ENCODE data around the gene CPNE5.

The CPNE5 gene

GRCh38 chr6:36715469-36715868, 123.8 kb downstream of the CPNE5 start:
- H3K4me3 ChIP-seq (replicated peaks; ENCODE audit: insufficient read depth, low read length) = no peak overlapping the region
- TF ChIP-seq REST (IDR thresholded peaks at IDR 0.05; ENCODE audit: insufficient replicate concordance, low read depth) (no peak), GABPA (IDR thresholded peaks at IDR 0.05; ENCODE audit: low read depth) (no peak), POLR2AphosphoS5 (IDR thresholded peaks at IDR 0.05; ENCODE audit: low read depth) (no peak), SPI1 (IDR thresholded peaks at IDR 0.05; ENCODE audit: borderline replicate concordance, low read depth) (no peak)
- TF ChIP-seq, protein P1, sequence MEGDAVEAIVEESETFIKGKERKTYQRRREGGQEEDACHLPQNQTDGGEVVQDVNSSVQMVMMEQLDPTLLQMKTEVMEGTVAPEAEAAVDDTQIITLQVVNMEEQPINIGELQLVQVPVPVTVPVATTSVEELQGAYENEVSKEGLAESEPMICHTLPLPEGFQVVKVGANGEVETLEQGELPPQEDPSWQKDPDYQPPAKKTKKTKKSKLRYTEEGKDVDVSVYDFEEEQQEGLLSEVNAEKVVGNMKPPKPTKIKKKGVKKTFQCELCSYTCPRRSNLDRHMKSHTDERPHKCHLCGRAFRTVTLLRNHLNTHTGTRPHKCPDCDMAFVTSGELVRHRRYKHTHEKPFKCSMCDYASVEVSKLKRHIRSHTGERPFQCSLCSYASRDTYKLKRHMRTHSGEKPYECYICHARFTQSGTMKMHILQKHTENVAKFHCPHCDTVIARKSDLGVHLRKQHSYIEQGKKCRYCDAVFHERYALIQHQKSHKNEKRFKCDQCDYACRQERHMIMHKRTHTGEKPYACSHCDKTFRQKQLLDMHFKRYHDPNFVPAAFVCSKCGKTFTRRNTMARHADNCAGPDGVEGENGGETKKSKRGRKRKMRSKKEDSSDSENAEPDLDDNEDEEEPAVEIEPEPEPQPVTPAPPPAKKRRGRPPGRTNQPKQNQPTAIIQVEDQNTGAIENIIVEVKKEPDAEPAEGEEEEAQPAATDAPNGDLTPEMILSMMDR (IDR thresholded peaks at IDR 0.05; ENCODE audit: insufficient read depth, low read length) = no peak
- H3K27ac ChIP-seq (replicated peaks) = no peak overlapping the region
- no peaks in the 10 kb centered on the region for H3K27me3 ChIP-seq (ENCODE audit: insufficient read depth, poor library complexity, severe bottlenecking)
- no peak for DNase-seq (ENCODE audit: low read depth in 1 of 2, low spot score in 1 of 2)

GRCh38 chr6:36714511-36714910, 124.7 kb downstream of the CPNE5 start:
- no peaks in the 10 kb centered on the region for H3K27me3 ChIP-seq (ENCODE audit: insufficient read depth, poor library complexity, severe bottlenecking)
- no peak overlapping the region for H3K4me3 ChIP-seq (replicated peaks; ENCODE audit: insufficient read depth, low read length)
- no peak for TF ChIP-seq REST (IDR thresholded peaks at IDR 0.05; ENCODE audit: insufficient replicate concordance, low read depth)
- TF ChIP-seq, protein P1 (IDR thresholded peaks at IDR 0.05; ENCODE audit: insufficient read depth, low read length) = no peak
- no peak overlapping the region for H3K27ac ChIP-seq (replicated peaks)
- no peak for DNase-seq (ENCODE audit: low read depth in 1 of 2, low spot score in 1 of 2)

GRCh38 chr6:36713846-36714245, 125.4 kb downstream of the CPNE5 start:
- no peak overlapping the region for H3K27ac ChIP-seq (replicated peaks)
- H3K4me3 ChIP-seq (replicated peaks; ENCODE audit: insufficient read depth, low read length) = no peak overlapping the region
- TF ChIP-seq POLR2AphosphoS5 (IDR thresholded peaks at IDR 0.05; ENCODE audit: low read depth) = no peak
- TF ChIP-seq, protein P1 (IDR thresholded peaks at IDR 0.05; ENCODE audit: insufficient read depth, low read length) = no peak
- TF ChIP-seq REST (IDR thresholded peaks at IDR 0.05; ENCODE audit: insufficient replicate concordance, low read depth) = no peak
- TF ChIP-seq SPI1 (IDR thresholded peaks at IDR 0.05; ENCODE audit: borderline replicate concordance, low read depth) = no peak
- TF ChIP-seq GABPA (IDR thresholded peaks at IDR 0.05; ENCODE audit: low read depth) = no peak
- H3K27me3 ChIP-seq (ENCODE audit: insufficient read depth, poor library complexity, severe bottlenecking) = no peaks in the 10 kb centered on the region
- DNase-seq (ENCODE audit: low read depth in 1 of 2, low spot score in 1 of 2) = no peak
